Measurements from ENCODE around the gene PRSS3.
"Not testable (repeated sequence)": the region's sequence is repeated elsewhere in the genome, so short reads cannot be mapped to it uniquely, and the experiment has no call there.

DNA sequence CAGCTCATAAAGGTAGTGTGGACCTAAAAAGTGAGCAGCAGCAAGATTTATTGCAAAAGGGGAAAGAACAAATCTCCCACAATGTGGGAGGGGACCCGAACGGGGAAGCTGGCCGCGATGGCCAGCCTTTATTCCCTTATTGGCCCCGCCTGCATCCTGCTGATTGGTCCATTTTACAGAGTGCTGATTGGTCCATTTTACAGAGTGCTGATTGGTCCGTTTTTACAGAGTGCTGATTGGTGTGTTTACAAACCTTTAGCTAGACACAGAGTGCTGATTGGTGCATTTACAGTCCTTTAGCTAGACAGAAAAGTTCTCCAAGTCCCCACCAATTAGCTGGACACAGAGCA is 46.1 kb upstream of the PRSS3 start:
- not testable (repeated sequence) for TF ChIP-seq POLR2A, CTCF, POLR2AphosphoS5 (IDR thresholded peaks at IDR 0.05)

All from breast epithelium (tissue), 3 donors.